A549 (cell line): ENCODE results near the gene CYP4F8. TPM values are rescaled to one million over a fixed set of nuclear protein-coding genes. Genes with fewer than 3 reads are reported as not detected.

Source experiments
- ATAC-seq, 2 experiments: fragments of 200-7000 bp in 1 of 2; fragments of >200 bp in 1 of 2; cut with Nextera tagmentation in 1 of 2; cut with Tn5 transposase in 1 of 2; 3 replicates each; pipeline versions ENCODE4 v1.8.0 to v1.9.1; 2018 to 2020; ENCODE audit warnings: mild to moderate bottlenecking in 1 of 2, moderate library complexity in 1 of 2
- CTCF ChIA-PET: fragments of 300-600 bp; sonication (Branson Sonifier 250); formaldehyde crosslinking; extraction: SDS; loops from one replicate; lab custom pipeline; 2021; ENCODE audit warnings: antibody characterized with exemption, inconsistent platforms; lab: Yijun Ruan, JAX
- POLR2A ChIA-PET: fragments of 350-600 bp; formaldehyde crosslinking; extraction: SDS; loops from one replicate; lab custom pipeline; 2021; ENCODE audit warnings: antibody characterized with exemption, inconsistent platforms; lab: Yijun Ruan, JAX
- DNase-seq, 2 experiments: peaks; one replicate each; pipeline versions ENCODE4 v3.0.0 to v3.0.0-alpha.2; 2011 to 2016; ENCODE audit warnings: low read depth in 1 of 2, low spot score in 1 of 2
- FAIRE-seq: peaks from 2 replicates; lab custom pipeline; 2011; peaks lifted over from hg19 to GRCh38; lab: Jason Lieb, UNC
- H3K27ac ChIP-seq, 2 experiments: fragments of >200 bp; sonication (Bioruptor Twin); formaldehyde crosslinking; 3 replicates each; pipeline ENCODE4 v1.5.1; 2016 to 2017
- H3K4me1 ChIP-seq: fragments of >200 bp; sonication (Bioruptor Twin); formaldehyde crosslinking; 3 replicates; pipeline ENCODE4 v1.6.1; 2016
- H3K4me2 ChIP-seq: fragments of >200 bp; sonication (Bioruptor Twin); formaldehyde crosslinking; 3 replicates; pipeline ENCODE4 v1.6.1; 2016
- H3K4me3 ChIP-seq: fragments of >200 bp; sonication (Bioruptor Twin); formaldehyde crosslinking; 3 replicates; pipeline ENCODE4 v1.5.1; 2016
- H3K9me3 ChIP-seq: fragments of >200 bp; sonication (Bioruptor Twin); formaldehyde crosslinking; 3 replicates; pipeline ENCODE4 v1.6.1; 2016
- CBX2 ChIP-seq: fragments of 200-600 bp; sonication (generic); IDR thresholded peaks from 2 replicates; pipeline ENCODE4 v1.6.1; 2016; ENCODE audit warnings: low read depth, mild to moderate bottlenecking, borderline replicate concordance
- CBX8 ChIP-seq: fragments of 200-600 bp; sonication (generic); IDR thresholded peaks from 2 replicates; pipeline ENCODE4 v1.6.1; 2016
- CHD2 ChIP-seq: fragments of 150-350 bp; IDR thresholded peaks from 2 replicates; pipeline ENCODE4 v1.6.1; 2014; ENCODE audit warnings: low read length; ENCODE audit not compliant: partially characterized antibody
- HDAC2 ChIP-seq: fragments of 200-600 bp; sonication (generic); IDR thresholded peaks from 2 replicates; pipeline ENCODE4 v1.6.1; 2016
- HOXB5 ChIP-seq: fragments of 250-450 bp; sonication (Bioruptor Pico); IDR thresholded peaks from 2 replicates; pipeline ENCODE4 v1.5.0; 2020; ENCODE audit warnings: mild to moderate bottlenecking, moderate library complexity
- JUN ChIP-seq, 2 experiments: fragments of >200 bp; sonication (Bioruptor Twin); formaldehyde crosslinking; IDR thresholded peaks; 2 replicates in 1 of 2; 3 replicates in 1 of 2; pipeline ENCODE4 v1.6.1; 2016 to 2017
- JUNB ChIP-seq: fragments of >200 bp; sonication (Bioruptor Twin); formaldehyde crosslinking; IDR thresholded peaks from 2 replicates; pipeline ENCODE4 v1.6.1; 2016
- RCOR1 ChIP-seq: fragments of 150-350 bp; IDR thresholded peaks from 2 replicates; pipeline ENCODE4 v1.6.1; 2014; ENCODE audit warnings: antibody characterized with exemption, low read length, low read depth
- RFX5 ChIP-seq: fragments of 450-650 bp; IDR thresholded peaks from 2 replicates; pipeline ENCODE4 v1.7.1; 2014; ENCODE audit warnings: antibody characterized with exemption, mild to moderate bottlenecking, moderate library complexity
- SREBF2 ChIP-seq: fragments of 450-650 bp; IDR thresholded peaks from 2 replicates; pipeline ENCODE4 v1.6.1; 2014; ENCODE audit warnings: mild to moderate bottlenecking, moderate library complexity
- TFCP2L1 ChIP-seq: fragments of 250-450 bp; sonication (Bioruptor Pico); IDR thresholded peaks from 2 replicates; pipeline ENCODE4 v1.5.0; 2021; ENCODE audit warnings: mild to moderate bottlenecking
- WGBS: methylation state at CpG from one replicate; pipeline ENCODE4 v1.1.6; 2017; ENCODE audit errors: missing lambda C conversion rate; 5-methylcytosine and 5-hydroxymethylcytosine counted together
- polyA plus RNA-seq, 4 experiments: library from polyadenylated mRNA; depleted of rRNA in 3 of 4; stranded (reverse); fragments of >200 nt; fragmentation: RNase III in 1 of 4; extraction: RNeasy Plus Mini Kit Qiagen cat#74134 plus additional on column Dnase treatment in 1 of 4; gene quantifications; 2 replicates in 3 of 4; 3 replicates in 1 of 4; pipeline ENCODE4 v1.2.3, GENCODE V29; 2011 to 2017
- TF ChIP-seq, protein P1 (sequence below): fragments of 200-600 bp; sonication (generic); IDR thresholded peaks from 2 replicates; pipeline ENCODE4 v1.6.1; 2016; ENCODE audit warnings: antibody characterized with exemption, mild to moderate bottlenecking, moderate library complexity
- TF ChIP-seq, protein P2 (sequence below): fragments of >200 bp; sonication (Bioruptor Twin); formaldehyde crosslinking; IDR thresholded peaks from 2 replicates; pipeline ENCODE4 v1.6.1; 2016
- TF ChIP-seq, protein P3 (sequence below): IDR thresholded peaks from 2 replicates; pipeline ENCODE4 v1.6.1; 2012
- TF ChIP-seq, protein P4 (sequence below): fragments of >200 bp; sonication (Bioruptor Twin); formaldehyde crosslinking; IDR thresholded peaks from 3 replicates; pipeline ENCODE4 v1.5.1; 2016
- TF ChIP-seq, protein P5 (sequence below): IDR thresholded peaks from 2 replicates; pipeline ENCODE4 v1.6.1; 2012; ENCODE audit warnings: low read depth, borderline replicate concordance

Gene CYP4F8
- polyA plus RNA-seq, 2 of the 4 experiments (the other 2 are of a cell fraction): not detected

DNA sequence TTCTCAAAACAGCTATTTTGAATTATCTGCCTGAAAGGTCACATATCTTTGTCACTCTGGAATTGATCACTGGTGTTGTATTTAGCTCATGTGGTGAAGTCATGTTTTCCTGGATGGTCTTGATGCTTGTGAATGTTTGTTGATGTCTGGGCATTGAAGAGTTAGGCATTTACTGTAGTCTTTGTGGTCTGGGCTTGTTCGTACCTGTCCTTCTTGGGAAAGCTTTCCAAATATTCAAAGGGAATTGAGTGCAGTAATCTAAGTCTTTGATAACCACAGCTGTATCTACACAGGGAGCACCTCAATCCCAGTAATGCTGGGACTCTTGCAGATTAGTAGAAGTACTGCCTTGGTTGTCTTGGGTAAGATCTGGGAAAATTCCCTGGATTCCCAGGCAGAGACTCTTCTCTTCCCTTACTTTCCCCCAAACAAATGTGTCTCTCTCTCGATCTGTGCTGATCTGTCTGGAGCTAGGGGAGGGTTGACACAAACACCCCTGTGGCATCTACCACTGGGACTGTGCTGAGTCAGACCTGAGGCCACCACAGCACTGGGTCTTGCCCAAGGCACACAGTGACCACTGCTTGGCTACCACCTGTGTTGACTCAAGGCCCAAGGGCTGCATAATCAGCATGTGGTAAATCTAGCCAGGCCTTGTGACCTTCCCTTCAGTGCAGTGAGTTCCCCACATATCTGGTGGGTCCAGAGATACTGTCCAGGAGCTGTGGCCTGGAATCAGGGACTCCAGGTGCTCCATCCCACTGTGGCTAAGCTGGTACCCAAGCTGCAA, 20.2 kb downstream of the CYP4F8 start:
- no peak for TF ChIP-seq CBX2
- no peak for ATAC-seq
- WGBS: 47% methylated on average over 2 of the region's 2 CpGs
- DNase-seq: no peak
- no peaks in the 10 kb centered on the region for H3K9me3 ChIP-seq
- H3K4me2 ChIP-seq: no peak overlapping the region
- POLR2A ChIA-PET: no interaction called here
- H3K4me1 ChIP-seq: peaks cover 9% of the 10 kb centered on the region
- H3K27ac ChIP-seq: 0 out of 6 replicates have a peak overlapping the region, but pooled peaks of 1 of the 2 experiments have one; percentile 11
- FAIRE-seq: no peak
- CTCF ChIA-PET: no interaction called here
- H3K4me3 ChIP-seq: no peak overlapping the region

DNA sequence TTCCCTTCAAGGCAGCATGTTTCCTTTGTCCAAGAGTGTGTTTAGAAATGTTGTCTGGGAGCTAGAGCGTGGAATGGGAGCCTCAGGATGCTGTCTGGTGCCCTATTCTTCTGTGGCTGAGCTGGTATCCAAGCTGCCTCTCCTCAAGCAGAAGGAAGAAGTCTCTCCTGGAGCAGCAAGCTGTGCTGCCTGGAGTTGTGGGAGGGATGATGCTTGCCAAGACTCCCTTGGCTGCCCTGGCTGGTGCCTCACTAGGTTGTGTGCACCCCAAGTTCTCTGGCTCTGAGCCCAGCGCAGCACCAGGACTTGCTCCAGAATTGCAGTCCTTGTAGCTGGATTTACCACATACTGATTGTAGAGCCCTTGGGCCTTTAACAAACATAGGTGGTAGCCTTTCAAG, 21.0 kb downstream of the CYP4F8 start:
- WGBS: 100% methylated on average over 1 of the region's 2 CpGs
- Histone ChIP-seq H3K4me2 (no peak overlapping the region), H3K9me3 (no peaks in the 10 kb centered on the region), H3K4me3 (no peak overlapping the region), H3K27ac (no peak overlapping the region), H3K4me1 (peaks cover 16% of the 10 kb centered on the region)
- POLR2A ChIA-PET: no interaction called here
- DNase-seq (no peak), ATAC-seq (no peak), FAIRE-seq (no peak)
- CTCF ChIA-PET: no interaction called here
- TF ChIP-seq, protein P1, sequence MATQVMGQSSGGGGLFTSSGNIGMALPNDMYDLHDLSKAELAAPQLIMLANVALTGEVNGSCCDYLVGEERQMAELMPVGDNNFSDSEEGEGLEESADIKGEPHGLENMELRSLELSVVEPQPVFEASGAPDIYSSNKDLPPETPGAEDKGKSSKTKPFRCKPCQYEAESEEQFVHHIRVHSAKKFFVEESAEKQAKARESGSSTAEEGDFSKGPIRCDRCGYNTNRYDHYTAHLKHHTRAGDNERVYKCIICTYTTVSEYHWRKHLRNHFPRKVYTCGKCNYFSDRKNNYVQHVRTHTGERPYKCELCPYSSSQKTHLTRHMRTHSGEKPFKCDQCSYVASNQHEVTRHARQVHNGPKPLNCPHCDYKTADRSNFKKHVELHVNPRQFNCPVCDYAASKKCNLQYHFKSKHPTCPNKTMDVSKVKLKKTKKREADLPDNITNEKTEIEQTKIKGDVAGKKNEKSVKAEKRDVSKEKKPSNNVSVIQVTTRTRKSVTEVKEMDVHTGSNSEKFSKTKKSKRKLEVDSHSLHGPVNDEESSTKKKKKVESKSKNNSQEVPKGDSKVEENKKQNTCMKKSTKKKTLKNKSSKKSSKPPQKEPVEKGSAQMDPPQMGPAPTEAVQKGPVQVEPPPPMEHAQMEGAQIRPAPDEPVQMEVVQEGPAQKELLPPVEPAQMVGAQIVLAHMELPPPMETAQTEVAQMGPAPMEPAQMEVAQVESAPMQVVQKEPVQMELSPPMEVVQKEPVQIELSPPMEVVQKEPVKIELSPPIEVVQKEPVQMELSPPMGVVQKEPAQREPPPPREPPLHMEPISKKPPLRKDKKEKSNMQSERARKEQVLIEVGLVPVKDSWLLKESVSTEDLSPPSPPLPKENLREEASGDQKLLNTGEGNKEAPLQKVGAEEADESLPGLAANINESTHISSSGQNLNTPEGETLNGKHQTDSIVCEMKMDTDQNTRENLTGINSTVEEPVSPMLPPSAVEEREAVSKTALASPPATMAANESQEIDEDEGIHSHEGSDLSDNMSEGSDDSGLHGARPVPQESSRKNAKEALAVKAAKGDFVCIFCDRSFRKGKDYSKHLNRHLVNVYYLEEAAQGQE: no peak
- TF ChIP-seq, protein P2, sequence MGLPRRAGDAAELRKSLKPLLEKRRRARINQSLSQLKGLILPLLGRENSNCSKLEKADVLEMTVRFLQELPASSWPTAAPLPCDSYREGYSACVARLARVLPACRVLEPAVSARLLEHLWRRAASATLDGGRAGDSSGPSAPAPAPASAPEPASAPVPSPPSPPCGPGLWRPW: no peak
- no peak for TF ChIP-seq TFCP2L1 (CRISPR knock-in tag)
- TF ChIP-seq SREBF2: no peak

DNA sequence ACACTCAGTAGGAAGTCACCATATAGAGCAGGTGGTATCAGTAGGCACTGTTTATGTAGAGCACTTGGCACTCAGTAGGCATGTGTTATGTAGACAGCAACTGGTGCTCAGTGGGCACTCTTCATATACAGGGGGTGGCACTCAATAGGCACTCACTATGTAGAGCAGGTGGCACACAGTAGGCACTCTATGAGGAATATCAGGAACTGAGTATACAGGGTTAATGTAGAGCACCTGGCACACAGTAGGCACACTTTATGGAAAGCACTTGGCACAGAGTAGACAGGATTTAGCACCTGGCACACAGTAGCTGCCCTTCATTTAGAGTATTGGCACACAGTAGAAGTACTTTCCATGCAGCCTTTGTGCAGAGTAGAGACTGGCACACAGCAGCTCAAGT, 24.6 kb downstream of the CYP4F8 start:
- TF ChIP-seq CHD2 (no peak), CBX8 (no peak), JUN (IDR thresholded peaks at IDR 0.05) (no peak), HDAC2 (no peak), JUNB (no peak), RFX5 (no peak), RCOR1 (no peak), HOXB5 (CRISPR knock-in tag) (no peak)
- TF ChIP-seq, protein P3, sequence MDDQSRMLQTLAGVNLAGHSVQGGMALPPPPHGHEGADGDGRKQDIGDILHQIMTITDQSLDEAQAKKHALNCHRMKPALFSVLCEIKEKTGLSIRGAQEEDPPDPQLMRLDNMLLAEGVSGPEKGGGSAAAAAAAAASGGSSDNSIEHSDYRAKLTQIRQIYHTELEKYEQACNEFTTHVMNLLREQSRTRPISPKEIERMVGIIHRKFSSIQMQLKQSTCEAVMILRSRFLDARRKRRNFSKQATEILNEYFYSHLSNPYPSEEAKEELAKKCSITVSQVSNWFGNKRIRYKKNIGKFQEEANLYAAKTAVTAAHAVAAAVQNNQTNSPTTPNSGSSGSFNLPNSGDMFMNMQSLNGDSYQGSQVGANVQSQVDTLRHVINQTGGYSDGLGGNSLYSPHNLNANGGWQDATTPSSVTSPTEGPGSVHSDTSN: no peak
- TF ChIP-seq, protein P4, sequence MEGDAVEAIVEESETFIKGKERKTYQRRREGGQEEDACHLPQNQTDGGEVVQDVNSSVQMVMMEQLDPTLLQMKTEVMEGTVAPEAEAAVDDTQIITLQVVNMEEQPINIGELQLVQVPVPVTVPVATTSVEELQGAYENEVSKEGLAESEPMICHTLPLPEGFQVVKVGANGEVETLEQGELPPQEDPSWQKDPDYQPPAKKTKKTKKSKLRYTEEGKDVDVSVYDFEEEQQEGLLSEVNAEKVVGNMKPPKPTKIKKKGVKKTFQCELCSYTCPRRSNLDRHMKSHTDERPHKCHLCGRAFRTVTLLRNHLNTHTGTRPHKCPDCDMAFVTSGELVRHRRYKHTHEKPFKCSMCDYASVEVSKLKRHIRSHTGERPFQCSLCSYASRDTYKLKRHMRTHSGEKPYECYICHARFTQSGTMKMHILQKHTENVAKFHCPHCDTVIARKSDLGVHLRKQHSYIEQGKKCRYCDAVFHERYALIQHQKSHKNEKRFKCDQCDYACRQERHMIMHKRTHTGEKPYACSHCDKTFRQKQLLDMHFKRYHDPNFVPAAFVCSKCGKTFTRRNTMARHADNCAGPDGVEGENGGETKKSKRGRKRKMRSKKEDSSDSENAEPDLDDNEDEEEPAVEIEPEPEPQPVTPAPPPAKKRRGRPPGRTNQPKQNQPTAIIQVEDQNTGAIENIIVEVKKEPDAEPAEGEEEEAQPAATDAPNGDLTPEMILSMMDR: no peak
- TF ChIP-seq, protein P5, sequence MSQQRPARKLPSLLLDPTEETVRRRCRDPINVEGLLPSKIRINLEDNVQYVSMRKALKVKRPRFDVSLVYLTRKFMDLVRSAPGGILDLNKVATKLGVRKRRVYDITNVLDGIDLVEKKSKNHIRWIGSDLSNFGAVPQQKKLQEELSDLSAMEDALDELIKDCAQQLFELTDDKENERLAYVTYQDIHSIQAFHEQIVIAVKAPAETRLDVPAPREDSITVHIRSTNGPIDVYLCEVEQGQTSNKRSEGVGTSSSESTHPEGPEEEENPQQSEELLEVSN: no peak
- FAIRE-seq: no peak
- Histone ChIP-seq H3K4me3 (no peak overlapping the region), H3K9me3 (no peaks in the 10 kb centered on the region), H3K4me2 (peak overlapping the region; percentile 84; the same call in 1 of the 3 replicates), H3K27ac (peak overlapping the region; percentile 91 to 96), H3K4me1 (peaks cover 33% of the 10 kb centered on the region)
- no peak for ATAC-seq
- DNase-seq: no peak
- CTCF ChIA-PET: interaction anchor here (1.3 kb wide), 1 partner anchor 10 kb away, joined by 3 read pairs; no protein-coding TSS in a partner anchor
- POLR2A ChIA-PET: no interaction called here
